ENCODE data around the gene SMPD3. TPM values are rescaled to one million over a fixed set of nuclear protein-coding genes. Genes with fewer than 3 reads are reported as not detected.

Gene SMPD3
- polyA plus RNA-seq, 2 of the 4 experiments (the other 2 are of a cell fraction), result 0.04 to 0.13 TPM

- no peak for ATAC-seq
- no peak for DNase-seq (ENCODE audit: low read depth in 1 of 2, low spot score in 1 of 2)
- TF ChIP-seq ATOH8 (CRISPR knock-in tag; IDR thresholded peaks at IDR 0.05; ENCODE audit: low read depth) (no peak), BHLHE40 (IDR thresholded peaks at IDR 0.05; ENCODE audit: low read depth, low read length) (no peak), RCOR1 (IDR thresholded peaks at IDR 0.05; ENCODE audit: low read depth, low read length) (no peak), HDAC2 (IDR thresholded peaks at IDR 0.05) (no peak), MAFK (IDR thresholded peaks at IDR 0.05; ENCODE audit: partially characterized antibody) (no peak), USF2 (IDR thresholded peaks at IDR 0.05) (no peak), ZSCAN20 (CRISPR knock-in tag; IDR thresholded peaks at IDR 0.05) (no peak), ZFP36 (IDR thresholded peaks at IDR 0.05; ENCODE audit: borderline replicate concordance, partially characterized antibody) (no peak), PHF8 (IDR thresholded peaks at IDR 0.05; ENCODE audit: borderline replicate concordance, low read depth) (no peak), CHD2 (IDR thresholded peaks at IDR 0.05; ENCODE audit: low read length, partially characterized antibody) (no peak)
- POLR2A ChIA-PET, result no interaction called here
- H3K4me1 ChIP-seq, result no peaks in the 10 kb centered on the region
- no peak overlapping the region for H3K27ac ChIP-seq
- H3K4me3 ChIP-seq, result no peak overlapping the region
- CTCF ChIA-PET, result interaction anchor here (0.6 to 2.0 kb wide), 4 partner anchors 11 to 352 kb away, joined by 3 to 9 read pairs (median 5); no protein-coding TSS in a partner anchor
- WGBS (ENCODE audit: missing lambda C conversion rate), result 50% methylated on average over 5 of the region's 5 CpGs
- H3K4me2 ChIP-seq, result no peak overlapping the region
- H3K9me3 ChIP-seq, result no peaks in the 10 kb centered on the region
- no peak for FAIRE-seq
These were observed 47.3 kb downstream of the SMPD3 start for GRCh38 chr16:68400924-68401460.

GRCh38 chr16:68400083-68400923 is 48.0 kb downstream of the SMPD3 start:
- H3K9me3 ChIP-seq, result no peaks in the 10 kb centered on the region
- ChIA-PET POLR2A (no interaction called here), CTCF (interaction anchor here (0.8 to 2.0 kb wide), 4 partner anchors 11 to 110 kb away, joined by 3 to 9 read pairs (median 7); no protein-coding TSS in a partner anchor)
- no peak overlapping the region for H3K27ac ChIP-seq
- no peak for DNase-seq (ENCODE audit: low read depth in 1 of 2, low spot score in 1 of 2)
- TF ChIP-seq ZFP36 (IDR thresholded peaks at IDR 0.05; ENCODE audit: borderline replicate concordance, partially characterized antibody) (no peak), MYC (IDR thresholded peaks at IDR 0.05; ENCODE audit: borderline replicate concordance, low read length) (no peak), RNF2 (IDR thresholded peaks at IDR 0.05; ENCODE audit: borderline replicate concordance, low read depth) (no peak), POLR2AphosphoS2 (conservative IDR thresholded peaks at IDR 0.05; ENCODE audit: low read length) (no peak), HMGXB4 (CRISPR knock-in tag; IDR thresholded peaks at IDR 0.05; ENCODE audit: borderline replicate concordance) (no peak), USF2 (IDR thresholded peaks at IDR 0.05) (no peak), MAX (IDR thresholded peaks at IDR 0.05) (no peak), RARB (CRISPR knock-in tag; IDR thresholded peaks at IDR 0.05) (no peak), RCOR1 (IDR thresholded peaks at IDR 0.05; ENCODE audit: low read depth, low read length) (no peak), POLR2A (IDR thresholded peaks at IDR 0.05; ENCODE audit: low read length) (no peak), RAD21 (conservative IDR thresholded peaks at IDR 0.05 in 1 of 2, IDR thresholded peaks at IDR 0.05 in 1 of 2) (no peak)
- no peak overlapping the region for H3K4me2 ChIP-seq
- H3K4me3 ChIP-seq, result no peak overlapping the region
- 65% methylated on average over 5 of the region's 5 CpGs for WGBS (ENCODE audit: missing lambda C conversion rate)
- ATAC-seq, result no peak
- no peak for FAIRE-seq
- no peaks in the 10 kb centered on the region for H3K4me1 ChIP-seq
